Left forelimb (tissue), 1 donor: Measurements from ENCODE around the gene KPNA3.

Experiments
- DNase-seq: peaks from one replicate; pipeline ENCODE4 v3.0.0-alpha.2; 2018; ENCODE audit warnings: low spot score

The KPNA3 gene

DNA sequence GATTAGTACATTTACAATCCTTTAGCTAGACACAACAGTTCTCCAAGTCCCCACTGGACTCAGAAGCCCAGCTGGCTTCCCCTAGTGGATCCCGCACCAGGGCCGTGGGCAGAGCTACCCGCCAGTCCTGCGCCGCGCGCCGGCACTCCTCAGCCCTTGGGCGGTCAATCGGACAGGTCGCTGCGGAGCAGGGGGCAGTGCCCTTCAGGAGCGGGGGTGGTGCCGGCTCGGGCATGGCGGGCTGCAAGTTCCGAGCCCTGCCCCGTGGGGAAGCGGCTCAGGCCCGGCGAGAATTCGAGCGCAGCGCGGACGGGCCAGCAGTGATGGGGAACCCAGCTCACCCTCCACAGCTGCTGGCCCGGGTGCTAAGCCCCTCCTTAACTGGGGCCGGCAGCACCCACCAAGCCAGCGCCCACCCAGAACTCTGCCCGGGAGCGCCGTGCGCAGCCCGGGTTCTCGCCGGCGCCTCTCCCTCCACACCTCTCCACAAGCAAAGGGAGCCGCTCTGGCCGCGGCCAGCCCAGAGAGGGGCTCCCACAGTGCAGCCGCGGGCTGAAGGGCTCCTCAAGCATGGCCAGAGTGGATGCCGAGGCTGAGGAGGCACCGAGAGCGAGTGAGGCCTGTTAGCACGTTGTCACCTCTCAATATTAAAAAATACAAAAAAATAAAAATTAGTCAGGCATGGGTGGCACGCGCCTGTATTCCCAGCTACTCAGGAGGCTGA, 114.1 kb downstream of the KPNA3 start:
- DNase-seq, result peak; percentile 55

DNA sequence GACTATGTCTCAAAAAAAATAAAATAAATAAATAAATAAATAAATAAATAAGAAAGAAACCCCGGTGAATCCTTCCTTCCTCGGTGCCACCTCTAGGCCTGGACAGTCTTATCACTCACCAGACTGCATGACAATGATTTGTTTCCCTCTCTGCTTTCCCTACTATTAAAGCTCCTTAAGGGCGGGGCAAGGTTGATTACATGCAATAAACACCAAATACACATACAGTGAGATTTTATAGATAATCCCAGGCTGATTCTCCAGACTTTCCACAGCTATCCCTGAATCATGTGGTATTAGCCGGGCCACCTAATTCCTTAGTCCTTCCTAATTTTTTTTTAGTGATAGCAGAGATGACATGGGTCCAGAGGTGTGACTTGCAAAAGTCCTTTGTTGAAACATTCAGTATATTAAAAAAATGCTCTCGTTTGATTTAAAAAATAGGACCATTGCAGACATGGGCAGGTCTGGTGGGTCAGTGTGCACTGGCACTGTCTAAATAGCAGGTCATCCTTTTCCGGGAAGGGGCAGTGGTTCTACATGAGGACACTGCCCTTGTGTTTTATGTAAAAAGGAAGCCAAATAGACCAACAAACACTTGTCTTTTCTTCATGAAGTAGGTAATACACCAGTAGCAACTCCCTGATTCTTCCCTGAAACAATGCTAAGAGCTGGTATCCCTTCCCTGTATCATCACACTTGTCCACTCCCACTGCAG, 115.7 kb downstream of the KPNA3 start:
- no peak for DNase-seq

DNA sequence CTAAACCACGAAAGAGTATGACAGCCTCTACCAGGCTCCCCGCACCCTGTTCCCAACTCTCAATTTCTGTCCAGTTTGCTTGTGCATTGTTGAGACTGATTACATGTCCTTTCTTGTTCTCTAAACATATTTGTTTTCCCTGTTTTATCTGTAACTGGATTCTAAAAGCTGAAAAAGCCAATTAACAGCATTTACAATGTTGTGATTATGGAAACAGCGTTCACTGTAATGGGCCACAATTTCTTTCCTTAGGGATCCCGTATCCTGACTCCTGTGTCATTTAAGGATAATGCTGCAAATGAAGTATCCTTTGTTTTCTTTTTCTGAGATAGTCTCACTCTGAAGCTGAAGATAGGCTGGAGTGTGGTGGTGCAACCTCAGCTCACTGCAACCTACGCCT, 121.7 kb downstream of the KPNA3 start:
- DNase-seq, result no peak

DNA sequence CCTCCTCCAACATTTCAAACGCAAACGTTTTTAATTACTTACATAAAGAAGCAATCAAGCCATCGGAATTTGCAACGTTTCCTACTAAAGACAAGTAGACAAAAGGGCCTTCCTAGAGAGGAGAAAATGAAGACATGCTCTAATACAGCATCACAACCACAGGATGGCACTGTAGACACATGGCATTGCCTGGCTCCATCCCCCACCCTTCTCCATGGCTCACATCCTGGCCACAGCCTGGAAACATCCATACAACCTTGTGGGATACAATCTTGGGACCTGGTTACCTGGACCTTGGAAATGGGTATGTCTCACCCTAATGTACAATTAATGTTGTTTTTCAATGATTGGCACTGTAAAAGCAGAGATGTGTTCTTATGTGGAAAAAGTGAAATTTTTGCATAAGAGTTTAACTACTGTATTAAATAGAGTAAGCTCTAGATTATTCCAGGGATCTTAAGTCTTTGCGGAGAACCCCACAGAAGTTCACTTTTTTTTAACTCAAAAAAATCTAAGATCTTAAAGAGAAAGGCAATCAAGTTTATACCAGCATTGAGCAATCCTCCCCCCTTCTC, 122.7 kb downstream of the KPNA3 start:
- DNase-seq, result no peak

DNA sequence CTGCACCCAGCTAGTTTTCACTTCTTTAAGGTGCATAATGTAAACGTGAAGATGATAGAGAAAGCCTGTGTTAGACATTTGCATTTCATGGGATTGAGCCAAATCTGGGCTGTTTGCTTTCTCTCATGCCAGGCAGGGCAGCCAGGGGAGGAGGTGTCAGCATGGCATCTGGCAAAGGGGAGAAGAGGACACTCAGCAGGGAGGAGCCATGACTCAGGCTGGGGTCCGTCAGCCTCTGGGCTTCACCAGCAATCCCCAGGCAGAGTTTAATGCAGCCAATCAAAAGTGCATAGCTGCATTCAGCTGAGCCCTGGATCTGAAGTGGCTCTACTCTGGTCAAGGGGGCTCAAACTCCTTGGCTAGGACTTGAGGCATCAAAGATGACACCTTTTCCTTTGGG, 124.7 kb downstream of the KPNA3 start:
- no peak for DNase-seq

DNA sequence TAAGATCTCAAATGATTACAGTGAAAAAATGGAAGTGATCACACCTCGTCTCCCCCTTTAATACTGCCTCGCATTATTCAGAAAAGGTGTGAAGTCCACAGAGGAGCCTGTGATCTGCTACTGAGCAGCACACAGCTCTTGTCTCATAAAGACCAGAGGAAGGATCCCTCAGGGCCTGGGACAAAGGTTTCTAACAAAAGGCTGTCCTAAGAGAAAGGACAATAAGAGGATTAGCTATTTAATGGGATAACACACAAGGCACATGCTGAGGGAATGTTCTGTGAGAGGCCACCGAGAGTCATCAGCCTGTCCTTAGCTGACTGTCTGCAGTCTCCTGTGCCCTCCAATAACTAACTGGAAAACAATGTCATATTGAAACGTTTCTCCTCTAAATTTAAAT, 127.9 kb downstream of the KPNA3 start:
- no peak for DNase-seq

DNA sequence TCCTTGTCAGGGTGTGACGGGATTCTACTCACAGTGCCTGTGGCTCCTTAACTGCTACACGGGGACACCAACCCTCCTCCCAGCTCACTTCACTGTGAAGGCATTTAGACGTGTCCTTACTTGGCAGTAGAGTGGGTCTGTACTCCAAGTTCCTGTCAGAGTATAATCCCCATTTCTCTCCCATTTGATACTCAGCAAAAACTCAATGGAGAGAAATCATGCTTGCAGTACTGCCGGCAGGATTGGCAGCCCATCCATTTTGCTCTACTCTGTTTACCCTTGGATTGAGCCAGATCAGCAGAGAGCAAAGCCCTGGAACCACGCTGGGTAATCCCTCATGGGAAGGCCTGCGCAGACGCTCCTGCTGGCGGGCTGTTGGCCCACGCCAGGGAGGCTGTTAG, 135.2 kb downstream of the KPNA3 start:
- DNase-seq, result no peak

DNA sequence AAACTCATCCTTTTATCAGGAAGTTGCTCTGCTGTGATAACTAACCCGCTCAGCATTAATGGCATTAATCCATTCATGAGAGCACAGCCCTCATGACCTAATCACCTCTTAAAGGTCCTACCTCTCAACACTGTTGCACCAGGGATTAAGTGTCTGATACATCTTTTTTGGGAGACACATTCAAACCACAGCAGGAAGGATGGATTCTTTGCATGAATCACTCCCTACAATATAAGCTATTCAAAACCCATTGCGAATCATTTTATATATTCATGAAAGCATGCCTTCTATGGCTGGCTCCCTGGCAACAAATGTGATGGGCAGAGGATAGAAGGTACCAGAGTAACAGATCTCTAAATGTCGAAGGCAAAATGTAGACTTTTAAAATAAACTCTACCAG, 136.6 kb downstream of the KPNA3 start:
- DNase-seq, result no peak

DNA sequence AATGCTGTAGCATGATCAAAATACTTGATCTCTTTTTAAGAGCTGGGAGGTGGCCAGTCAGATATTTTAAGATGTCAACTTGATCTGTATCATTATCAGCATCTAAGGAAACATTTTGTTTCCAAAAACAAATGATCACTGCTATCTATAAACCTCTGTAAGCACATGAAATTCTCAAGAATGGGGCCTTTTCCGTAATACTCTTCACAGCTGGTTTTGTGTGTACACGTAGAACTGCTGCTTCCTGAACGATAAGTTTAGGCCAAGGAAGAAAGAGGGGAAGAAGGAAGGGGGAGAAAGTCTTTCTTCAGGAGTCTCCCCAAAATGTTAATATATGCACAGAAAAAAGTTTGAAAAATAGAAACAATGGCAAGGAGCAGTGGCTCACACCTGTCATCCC, 138.5 kb downstream of the KPNA3 start:
- DNase-seq, result no peak

DNA sequence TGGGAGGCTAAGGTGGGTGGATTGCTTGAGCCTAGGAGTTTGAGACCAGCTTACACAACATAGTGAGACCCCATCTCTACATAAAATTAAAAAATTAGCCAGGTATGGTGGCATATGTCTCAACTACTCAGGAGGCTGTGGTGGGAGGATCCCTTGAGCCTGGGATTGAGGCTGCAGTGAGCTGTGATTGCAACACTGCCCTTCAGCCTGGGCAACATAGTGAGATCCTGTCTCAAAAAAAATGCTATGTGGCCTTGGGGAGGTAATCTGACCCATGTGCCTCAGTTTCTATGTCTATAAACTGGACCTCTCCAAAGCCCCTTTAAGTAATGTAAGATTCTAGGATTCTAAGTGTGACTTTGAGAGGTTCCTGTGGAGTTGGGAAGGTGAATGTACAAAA, 139.0 kb downstream of the KPNA3 start:
- no peak for DNase-seq

DNA sequence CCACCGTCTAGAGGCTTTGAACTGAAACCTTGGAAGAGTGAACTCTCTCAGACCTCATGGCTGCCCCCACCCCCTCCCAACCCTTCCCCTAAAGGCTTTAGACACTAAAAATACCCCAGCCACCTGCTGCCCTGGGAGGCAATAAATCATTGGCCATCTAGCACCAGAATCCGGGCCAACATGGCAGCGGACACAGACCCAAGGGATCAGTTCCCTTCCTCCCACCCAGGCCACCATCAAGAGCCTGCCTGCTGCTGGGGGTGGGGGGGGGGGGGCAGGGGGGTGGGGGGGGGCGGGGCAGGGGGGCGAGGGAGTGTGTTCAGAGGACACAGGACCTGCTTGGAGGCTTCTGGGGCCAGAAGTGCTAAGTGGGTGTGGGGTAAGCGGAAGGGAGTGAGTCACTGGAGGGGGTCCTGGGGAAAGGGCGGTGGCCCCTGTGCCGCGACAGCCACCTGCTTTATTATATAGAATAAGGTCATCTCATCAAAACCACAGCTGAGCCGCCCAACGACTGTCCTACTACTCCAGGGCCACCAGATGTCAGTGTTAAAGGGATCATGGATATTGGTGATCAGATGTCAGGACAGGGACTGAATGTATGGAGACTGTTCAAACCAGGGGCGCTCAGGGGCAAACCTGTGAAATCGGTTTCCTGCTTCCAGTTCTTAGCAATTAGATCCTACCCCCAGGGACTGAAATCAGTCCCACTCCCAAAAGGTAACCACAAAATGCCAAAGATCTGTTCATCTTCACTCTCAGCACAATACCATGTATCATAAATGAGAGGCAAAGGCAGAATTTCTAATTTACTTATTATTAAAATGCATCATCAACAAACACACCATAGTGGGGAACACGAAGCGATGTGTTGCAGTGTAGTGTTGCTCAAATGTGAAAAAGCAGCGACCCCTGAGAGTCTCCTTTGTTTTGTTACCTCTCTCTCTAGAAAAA, 139.9 kb downstream of the KPNA3 start:
- no peak for DNase-seq

DNA sequence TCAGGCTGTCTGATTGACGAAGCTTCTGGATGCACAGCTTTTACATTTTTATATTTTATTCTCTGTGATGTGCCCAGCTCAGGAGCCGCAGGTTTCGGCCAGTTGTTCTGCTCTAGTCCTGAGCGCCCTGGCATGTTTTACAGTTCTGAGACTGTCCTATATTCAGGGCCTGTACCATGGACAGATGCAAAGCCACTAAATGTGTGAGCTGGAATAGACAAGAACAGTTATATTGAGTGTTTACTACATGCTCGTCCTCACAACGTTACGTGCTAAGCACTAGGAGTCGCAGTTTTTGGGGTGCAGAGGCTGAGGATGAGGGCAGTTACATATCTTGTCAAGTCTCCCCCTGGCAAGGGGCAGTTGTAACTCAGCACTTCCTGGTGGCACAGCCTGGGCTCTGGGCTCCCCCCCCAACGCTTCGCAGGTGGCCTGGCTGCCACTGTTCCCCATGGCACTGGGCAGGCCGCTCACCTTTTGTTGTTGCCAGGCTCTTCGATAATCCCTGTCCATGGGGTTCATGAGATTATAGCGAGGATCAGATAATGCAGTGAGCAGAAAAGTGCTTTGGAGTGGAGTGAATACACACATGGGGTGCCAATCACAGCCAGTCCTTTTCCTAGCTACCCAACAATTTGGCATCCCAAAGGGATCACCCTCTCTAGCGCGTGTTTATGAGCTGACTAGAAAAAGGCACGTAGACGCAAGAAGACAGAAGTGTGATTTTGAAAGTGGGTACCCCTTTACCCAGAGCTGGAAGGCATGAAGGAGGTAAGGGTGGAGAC, 140.7 kb downstream of the KPNA3 start:
- DNase-seq, result no peak

DNA sequence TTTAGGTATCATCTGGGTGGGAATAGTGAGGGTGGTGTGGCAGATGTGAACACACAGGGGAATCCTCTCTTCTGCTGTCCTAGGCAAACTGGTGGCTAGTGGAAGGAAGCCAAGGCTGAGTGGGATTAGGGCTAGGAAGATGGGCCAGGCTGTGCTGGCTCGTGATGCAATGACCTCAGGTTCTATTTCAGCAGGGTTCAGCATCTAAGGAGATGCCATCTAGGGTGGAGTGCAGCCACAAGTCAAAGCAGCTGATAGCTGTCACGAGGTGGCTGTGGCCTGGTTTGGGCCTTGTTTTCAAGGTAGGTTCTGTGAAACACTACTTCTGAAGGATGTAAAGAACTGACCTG, 142.5 kb downstream of the KPNA3 start:
- DNase-seq, result no peak
